ENCODE results near the gene FOSB. TPM values are rescaled to one million over a fixed set of nuclear protein-coding genes. Genes with fewer than 3 reads are reported as not detected.

The FOSB gene
- total RNA-seq, 1 experiment from 2014 or later: 1.7 TPM

GRCh38 chr19:45501730-45502014 is 33.9 kb downstream of the FOSB start:
- DNase-seq: peak; percentile 55
- Histone ChIP-seq H2BK15ac (ENCODE audit: low read depth, low read length) (no peak overlapping the region), H2BK20ac (ENCODE audit: low read depth, low read length, poor library complexity, severe bottlenecking) (no peak overlapping the region), H2BK12ac (ENCODE audit: insufficient read length, low read depth, low read length) (no peak overlapping the region), H3K23ac (ENCODE audit: insufficient read length, low read depth, low read length) (no peak overlapping the region), H3K4me2 (ENCODE audit: insufficient read depth, insufficient read length, low read length) (no peak overlapping the region), H3K4ac (ENCODE audit: low read depth, low read length) (no peak overlapping the region), H3K79me1 (ENCODE audit: insufficient read depth, low read depth, low read length, poor library complexity, severe bottlenecking) (no peaks in the 10 kb centered on the region), H3K27ac (ENCODE audit: insufficient read length, low read depth, low read length) (no peak overlapping the region), H3K23me2 (ENCODE audit: insufficient read length, low read depth, low read length, poor library complexity, severe bottlenecking) (peaks cover 14% of the 10 kb centered on the region), H3K9ac (ENCODE audit: extremely low read depth, insufficient read length, low read length) (no peak overlapping the region), H2AFZ (ENCODE audit: low read length) (no peak overlapping the region), H4K20me1 (ENCODE audit: control insufficient read depth, insufficient read depth, insufficient read length) (no peaks in the 10 kb centered on the region), H4K91ac (ENCODE audit: insufficient read length, low read depth, low read length) (no peak overlapping the region), H3K9me3 (ENCODE audit: control insufficient read depth, low read depth, low read length) (no peaks in the 10 kb centered on the region), H2BK120ac (ENCODE audit: low read depth, low read length, poor library complexity, severe bottlenecking) (no peak overlapping the region), H3K14ac (ENCODE audit: insufficient read depth, low read length) (no peak overlapping the region), H2AK5ac (ENCODE audit: insufficient read length, low read length) (no peak overlapping the region), H3K4me1 (ENCODE audit: insufficient read depth, low read length) (peaks cover 4% of the 10 kb centered on the region; the same call in 1 of the 2 replicates), H3K27me3 (ENCODE audit: insufficient read depth, low read length) (no peaks in the 10 kb centered on the region; the same call in 1 of the 2 replicates), H4K8ac (replicated peaks; ENCODE audit: insufficient read length, low read depth, low read length) (no peak overlapping the region), H3K18ac (ENCODE audit: insufficient read length, low read depth, low read length) (no peak overlapping the region), H4K5ac (ENCODE audit: insufficient read length, low read depth, low read length) (no peak overlapping the region), H3K56ac (ENCODE audit: insufficient read length, low read depth, low read length) (no peak overlapping the region), H3K79me2 (ENCODE audit: insufficient read depth, low read length) (no peaks in the 10 kb centered on the region), H3T11ph (ENCODE audit: low read length) (no peak overlapping the region), H2BK5ac (ENCODE audit: insufficient read length, low read length) (no peak overlapping the region)
- Mint-ChIP-seq H3K27ac (peak overlapping the region in 1 of 3 experiments; percentile 76; a peak in 2 of 7 replicates), H3K27me3 (ENCODE audit: low read depth) (peaks cover 27% of the 10 kb centered on the region), H3K4me3 (peak overlapping the region in 1 of 2 experiments; percentile 18; a peak in 1 of 5 replicates), H3K9me3 (no peaks in the 10 kb centered on the region; a peak in 2 of 5 replicates), H3K4me1 (peaks cover 33 to 53% of the 10 kb centered on the region in 2 experiments), H3K36me3 (ENCODE audit: insufficient read depth in 1 of 3, low read depth in 3 of 3) (peaks cover 0 to 4% (median 0%) of the 10 kb centered on the region in 3 experiments; a peak in 2 of 7 replicates)
- no CpG with 5 or more reads among the region's 2 CpGs for WGBS (ENCODE audit: extremely low coverage, insufficient read length, low lambda C conversion rate)
- no peak for TF ChIP-seq CTCF (conservative IDR thresholded peaks at IDR 0.05)

All from H9 (cell line).